HG02763 (cell line): ENCODE measurements around the gene PROS1.
"Not testable (repeated sequence)": the region's sequence is repeated elsewhere in the genome, so short reads cannot be mapped to it uniquely, and the experiment has no call there.

Experiments
- ATAC-seq: cut with Tn5 transposase; IDR thresholded peaks from one replicate; pipeline ENCODE4 v1.9.1; 2021; ENCODE audit warnings: mild to moderate bottlenecking, moderate library complexity; ENCODE audit not compliant: unreplicated experiment

PROS1 gene

DNA sequence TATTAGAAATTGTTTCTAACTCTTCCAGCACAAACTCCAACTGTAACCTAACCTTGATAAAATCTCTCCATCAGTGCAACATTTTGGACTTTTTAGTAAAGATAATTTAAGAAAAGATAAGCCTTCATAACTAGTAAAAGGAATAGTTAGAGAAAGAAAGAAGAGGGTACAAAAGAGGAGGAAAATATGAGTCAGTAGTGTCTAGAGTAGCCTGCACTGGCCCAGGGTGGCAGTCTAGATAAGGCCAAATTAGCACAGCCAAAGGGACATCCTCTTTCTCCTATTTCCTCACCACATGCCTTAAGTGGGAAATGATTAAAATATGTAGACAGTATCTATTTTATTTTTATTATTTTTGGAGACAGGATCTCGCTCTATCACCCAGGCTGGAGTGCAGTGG is 3.7 kb downstream of the PROS1 start:
- ATAC-seq: no peak

DNA sequence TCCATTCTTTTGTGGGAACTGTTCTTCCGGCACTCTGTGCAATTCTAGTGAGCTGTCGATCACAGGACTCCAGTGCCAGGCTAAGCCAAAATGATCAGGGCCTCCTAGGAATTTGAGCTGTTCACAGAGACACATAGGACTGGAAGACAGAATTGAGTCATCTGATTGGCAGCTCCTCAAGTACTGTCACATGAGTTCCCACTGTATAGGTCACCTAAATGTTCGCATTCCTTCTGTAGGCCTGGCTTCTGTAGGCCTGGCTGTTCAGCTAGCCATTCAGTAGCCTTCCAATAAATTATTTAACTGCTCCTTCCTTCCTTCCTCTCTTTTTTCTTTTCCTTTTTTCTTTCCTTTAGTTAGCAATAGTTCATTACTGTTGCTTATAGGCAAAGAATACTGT is 4.3 kb downstream of the PROS1 start:
- ATAC-seq: no peak

DNA sequence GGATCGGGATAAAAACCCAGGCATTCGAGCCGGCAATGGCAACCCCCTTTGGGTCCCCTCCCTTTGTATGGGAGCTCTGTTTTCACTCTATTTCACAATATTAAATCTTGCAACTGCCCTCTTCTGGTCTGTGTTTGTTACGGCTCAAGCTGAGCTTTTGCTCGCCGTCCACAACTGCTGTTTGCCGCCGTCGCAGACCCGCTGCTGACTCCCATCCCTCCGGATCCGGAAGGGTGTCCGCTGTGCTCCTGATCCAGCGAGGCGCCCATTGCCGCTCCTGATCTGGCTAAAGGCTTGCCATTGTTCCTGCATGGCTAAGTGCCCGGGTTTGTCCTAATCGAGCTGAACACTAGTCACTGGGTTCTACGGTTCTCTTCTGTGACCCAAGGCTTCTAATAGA is 8.6 kb downstream of the PROS1 start:
- ATAC-seq: not testable (repeated sequence)

DNA sequence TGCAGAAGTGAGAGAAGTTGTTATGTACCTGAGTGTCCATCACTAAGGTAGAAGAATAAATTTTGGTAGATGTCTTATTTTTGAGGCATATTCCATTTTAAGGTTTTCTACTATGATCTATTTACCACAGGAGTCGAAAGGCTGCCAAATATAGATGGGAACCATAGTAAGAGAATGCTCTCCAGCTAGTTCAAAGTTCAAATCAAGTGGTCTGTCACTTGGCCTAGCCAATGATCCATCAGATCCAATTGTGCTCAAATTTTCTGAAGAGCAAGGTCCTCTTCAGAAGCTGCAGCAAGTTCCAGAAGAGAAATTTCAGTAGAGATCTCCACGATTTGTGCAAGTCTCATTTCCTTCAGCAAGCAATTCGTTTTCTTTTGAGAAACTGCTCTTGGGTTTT is 10.9 kb downstream of the PROS1 start:
- ATAC-seq: no peak

DNA sequence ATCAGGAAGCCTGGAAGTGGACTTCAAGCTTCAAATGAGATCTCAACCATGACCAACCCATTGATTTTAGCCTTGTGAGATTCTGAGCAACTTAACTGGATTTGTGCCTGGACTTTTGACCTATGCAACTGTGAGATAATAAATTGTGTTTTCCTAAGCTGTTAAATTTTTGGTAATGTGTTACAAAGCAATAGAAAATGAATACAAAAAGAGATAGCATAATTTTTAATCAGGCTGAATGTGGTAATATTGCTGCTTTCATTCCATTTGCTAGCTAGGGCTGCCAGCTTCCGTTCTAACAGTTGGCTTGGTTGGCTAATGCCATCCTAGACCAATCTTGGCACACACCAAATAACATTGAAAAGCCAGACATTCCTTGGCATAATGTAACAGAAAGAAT is 12.2 kb downstream of the PROS1 start:
- no peak for ATAC-seq

DNA sequence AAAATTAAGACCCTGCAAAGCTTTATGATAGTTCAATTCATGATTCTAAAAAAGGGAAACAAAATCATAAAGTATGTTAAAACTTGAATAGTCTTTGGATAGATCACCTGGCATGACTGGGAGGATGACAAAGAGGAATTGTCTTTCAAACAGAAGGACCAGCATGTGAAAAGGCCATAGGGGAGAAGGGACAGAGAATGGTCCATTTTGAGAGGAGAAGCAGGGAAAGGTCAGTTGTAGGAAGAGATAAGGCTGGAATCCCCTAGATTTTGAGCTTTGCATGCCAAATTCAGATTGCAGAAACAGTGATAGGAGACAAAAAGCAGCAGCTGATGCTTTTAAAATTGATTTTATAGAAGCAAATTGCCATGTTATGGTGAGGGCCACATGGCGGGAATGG is 12.7 kb downstream of the PROS1 start:
- ATAC-seq: no peak

DNA sequence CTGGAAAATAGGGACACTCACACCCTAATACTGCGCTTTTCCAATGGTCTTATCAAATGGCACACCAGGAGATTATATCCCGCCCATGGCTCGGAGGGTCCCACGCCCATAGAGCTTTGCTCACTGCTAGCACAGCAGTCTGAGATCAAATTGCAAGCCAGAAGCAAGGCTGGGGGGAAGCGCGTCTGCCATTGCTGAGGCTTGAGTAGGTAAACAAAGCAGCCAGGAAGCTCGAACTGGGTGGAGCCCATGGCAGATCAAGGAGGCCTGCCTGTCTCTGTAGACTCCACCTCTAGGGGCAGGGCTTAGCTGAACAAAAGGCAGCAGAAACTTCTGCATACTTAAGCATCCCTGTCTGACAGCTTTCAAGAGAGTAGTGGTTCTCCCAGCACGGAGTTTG is 23.7 kb downstream of the PROS1 start:
- ATAC-seq: not testable (repeated sequence)

DNA sequence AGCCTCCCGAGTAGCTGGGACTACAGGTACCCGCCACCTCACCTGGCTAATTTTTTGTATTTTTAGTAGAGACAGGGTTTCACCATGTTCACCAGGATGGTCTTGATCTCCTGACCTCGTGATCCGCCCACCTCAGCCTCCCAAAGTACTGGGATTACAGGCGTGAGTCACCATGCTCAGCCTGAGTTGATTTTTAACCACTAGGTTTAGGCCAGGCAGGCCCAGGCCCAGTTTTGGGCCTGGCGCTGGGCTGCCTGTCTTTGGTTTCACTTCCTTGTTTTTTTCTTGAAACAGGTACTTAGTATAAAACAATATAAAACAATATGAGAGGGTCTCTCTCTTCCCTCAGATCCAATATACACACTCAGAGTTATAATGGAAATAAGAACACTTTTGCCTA is 36.2 kb downstream of the PROS1 start:
- not testable (repeated sequence) for ATAC-seq

DNA sequence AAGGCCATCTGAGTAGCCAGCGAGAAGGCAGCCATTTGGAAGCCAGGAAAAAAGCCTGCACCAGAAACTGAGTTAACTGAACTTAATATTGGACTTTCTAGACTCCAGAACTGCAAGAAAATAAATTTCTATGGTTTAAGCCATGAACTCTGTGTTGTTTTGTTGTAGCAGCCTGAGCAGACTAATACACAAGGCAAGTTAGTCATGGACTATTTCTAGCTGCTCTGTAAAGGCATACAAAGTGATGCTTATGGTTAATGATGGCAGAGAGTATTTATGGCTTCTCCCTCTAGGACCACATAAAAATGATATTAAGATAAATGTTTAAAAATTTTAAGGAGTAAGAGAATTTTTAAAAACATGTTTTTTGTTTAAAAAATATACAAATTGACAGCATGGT is 37.1 kb downstream of the PROS1 start:
- ATAC-seq: no peak

DNA sequence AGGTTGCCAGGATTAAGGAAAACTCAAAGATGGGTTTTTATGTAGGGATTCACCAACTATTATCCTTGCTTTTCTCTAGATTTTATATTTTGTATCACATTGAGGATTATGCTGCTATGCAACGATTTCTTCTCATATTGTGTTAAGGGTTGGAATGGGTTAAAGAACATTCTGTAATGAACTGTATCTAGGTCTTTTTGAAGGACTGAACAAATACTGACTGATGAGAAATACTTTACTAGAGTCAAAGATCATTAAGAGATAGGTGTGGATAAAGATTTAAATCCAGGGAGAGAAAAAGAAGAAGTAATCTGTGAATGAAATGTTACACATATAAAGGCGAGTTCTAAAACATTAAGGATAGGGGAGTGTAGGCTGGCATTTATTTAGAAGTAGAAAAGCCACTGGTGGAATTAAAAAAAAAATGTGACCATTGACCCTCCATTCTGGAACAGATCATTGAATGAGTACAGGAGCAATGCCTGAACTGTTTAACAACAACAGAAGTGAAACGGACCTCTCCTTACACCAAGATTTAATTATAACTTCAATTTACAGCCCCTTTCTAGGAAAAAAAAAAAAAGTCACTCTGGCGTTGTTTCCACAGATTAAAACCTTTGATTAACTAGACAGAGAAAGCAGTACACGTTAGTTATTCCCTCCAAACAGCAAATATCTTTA is 39.2 kb downstream of the PROS1 start:
- ATAC-seq: no peak

DNA sequence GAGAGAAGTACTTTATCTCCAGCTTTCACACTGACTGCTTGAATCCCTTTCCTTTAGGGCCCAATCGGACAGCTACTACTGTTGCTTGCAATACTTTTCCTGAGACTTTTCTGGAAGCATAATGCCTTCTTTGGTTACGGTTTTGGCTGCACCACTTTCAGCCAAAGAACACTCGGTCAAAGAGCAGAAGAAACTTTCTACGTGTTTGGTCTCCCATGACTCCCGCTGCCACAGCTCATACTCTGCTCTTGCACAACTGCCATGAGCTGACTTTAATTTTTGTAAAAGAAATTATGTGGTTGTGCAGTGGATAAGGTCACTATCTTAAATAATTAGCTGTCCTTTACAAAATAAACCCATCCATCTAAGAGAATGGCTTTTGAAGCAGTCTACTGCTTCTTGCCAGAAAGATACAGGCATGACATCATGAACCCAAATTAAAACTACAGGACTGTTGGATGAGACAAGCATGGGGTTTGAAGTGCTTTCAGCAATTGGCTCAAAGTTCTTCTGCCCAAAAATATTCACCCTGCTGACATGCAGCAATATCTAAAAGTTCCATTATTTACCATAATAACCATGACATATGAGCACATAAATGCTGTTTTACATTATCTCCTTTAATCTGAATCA is 42.0 kb downstream of the PROS1 start:
- no peak for ATAC-seq

DNA sequence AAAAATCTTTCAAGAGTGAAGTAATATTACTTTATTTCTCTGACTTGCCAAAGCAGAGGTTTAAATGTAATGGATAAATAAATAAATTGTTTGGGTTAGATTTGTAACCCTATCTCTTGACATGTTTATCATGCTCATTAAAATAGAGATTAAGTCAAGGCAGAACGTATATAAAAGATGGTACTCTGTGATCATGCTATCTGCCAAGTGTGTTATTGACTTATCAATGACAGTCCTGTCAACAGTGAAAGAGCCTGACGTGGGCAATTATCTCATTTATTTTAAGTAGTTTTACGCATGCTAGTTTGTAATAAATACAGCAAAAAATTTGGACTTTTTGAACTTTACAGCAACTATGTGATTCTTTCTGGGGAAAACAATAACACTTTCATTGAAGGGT is 43.7 kb downstream of the PROS1 start:
- ATAC-seq: no peak

DNA sequence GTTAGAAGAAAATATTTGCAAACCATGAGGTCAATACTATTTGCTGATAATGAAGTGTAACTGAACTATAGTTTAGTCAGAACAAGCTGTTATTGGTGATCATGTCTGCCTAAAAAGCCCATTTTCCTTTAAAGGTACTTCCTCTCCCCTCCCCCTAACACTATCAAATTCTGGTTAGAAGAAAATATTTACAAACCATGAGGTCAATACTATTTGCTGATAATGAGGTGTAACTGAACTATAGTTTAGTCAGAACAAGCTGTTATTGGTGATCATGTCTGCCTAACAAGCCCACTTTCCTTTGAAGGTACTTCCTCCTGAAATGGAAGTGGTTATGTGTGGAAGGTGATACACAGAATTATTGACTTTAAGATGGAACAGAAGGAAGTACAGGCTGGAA is 46.9 kb downstream of the PROS1 start:
- ATAC-seq: no peak

DNA sequence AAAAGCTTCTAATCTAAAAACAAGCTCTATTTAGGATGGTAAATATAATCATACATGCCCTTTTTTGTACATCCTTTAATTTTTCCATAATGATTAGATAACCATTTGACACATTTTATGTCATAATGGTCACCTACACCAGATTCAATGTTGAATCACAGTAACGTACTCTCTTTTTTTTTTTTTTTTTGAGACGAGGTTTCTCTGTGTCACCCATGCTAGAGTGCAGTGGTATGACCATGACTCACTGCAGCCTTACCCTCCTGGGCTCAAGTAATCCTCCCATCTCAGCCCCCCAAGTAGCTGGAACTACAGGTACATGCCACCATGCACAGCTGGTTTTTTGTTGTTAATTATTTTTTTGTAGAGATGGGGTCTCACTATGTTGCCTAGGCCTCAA is 49.2 kb downstream of the PROS1 start:
- ATAC-seq: no peak

DNA sequence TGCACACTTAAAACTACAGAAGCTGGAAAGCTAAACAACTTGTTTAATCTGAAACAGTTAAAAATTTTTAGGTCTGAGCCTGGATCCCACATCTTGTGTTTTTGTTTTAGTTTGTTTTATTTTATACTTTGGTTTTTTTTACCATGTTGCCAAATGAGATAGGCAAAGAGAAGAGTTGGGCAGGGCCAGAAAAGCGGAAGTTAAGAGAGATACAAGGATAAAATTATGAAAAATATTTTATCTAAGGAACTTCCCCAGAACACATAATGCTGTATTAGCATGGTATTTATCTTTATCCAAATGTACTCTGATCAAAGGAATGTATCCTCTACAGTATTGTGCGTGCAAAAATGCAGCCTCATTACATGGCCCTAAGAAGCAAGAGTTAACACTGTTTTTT is 50.7 kb downstream of the PROS1 start:
- no peak for ATAC-seq

DNA sequence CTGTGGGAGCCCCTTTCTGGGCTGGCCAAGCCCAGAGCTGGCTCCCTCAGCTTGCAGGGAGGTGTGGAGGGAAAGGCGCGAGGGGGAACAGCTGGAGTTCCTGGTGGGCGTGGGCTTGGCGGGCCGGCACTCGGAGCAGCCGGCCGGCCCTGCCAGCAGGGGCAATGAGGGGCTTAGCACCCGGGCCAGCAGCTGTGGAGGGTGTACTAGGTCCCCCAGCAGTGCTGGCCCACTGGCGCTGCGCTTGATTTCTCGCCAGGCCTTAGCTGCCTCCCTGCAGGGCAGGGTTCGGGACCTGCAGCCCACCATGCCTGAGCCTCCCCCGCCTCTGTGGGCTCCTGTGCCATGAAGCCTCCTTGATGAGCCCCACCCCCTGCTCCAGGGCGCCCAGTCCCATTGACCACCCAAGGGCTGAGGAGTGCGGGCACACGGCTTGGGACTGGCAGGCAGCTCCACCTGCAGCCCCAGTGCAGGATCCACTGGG is 56.1 kb downstream of the PROS1 start:
- ATAC-seq: not testable (repeated sequence)

DNA sequence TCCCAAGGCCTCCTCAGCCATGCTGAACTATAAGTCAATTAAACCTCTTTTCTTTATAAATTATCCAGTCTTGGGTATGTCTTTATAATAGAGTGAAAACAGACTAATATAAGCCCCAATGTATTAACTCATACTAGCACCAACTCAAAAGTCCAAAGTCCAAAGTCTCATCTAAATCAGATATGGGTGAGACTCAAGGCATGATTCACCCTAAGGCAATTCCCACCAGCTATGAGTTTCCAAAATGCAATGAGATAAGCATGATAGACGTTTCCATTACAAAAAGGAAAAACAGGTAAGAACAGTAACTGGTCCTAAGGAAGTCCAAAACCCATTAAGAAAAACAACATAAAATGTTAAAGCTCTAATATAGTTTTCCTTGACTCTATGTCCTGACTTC is 60.1 kb downstream of the PROS1 start:
- ATAC-seq: not testable (repeated sequence)

DNA sequence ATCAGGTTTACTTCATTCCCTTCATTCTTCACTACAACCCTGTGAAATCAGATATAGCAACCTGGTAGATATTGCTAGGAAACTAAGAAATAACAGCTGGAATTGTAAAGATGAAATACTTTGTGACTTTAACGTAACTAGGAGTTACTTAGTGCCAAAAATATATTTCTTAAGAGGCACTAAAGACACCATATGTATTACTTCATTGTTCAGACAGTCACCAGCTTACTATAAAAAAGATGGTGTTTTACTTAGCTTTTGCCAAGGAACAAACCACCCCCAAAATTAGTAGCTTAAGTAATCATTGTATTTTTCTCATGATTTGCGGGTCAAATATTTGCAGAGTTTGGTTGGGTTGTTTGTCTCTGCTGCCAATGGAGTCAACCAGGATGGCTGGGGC is 62.5 kb downstream of the PROS1 start:
- ATAC-seq: no peak

DNA sequence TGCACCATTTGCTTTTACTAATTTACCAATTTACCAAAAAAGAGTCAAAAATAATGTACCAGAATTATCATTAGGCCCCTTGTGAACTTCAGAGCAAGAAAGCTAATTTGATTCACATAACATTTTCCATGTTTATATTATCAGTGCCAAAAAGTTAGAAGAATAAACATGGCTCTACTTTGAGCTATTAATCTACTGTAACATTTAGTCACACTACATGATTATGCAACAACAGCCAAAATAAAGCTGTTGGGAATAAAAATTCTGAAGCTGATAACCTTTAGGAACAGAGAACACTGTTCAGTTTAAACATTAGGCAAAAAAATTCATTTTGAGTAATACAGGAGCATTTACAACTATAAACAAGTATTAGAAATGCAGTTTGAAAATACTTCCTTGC is 63.6 kb downstream of the PROS1 start:
- ATAC-seq: no peak

DNA sequence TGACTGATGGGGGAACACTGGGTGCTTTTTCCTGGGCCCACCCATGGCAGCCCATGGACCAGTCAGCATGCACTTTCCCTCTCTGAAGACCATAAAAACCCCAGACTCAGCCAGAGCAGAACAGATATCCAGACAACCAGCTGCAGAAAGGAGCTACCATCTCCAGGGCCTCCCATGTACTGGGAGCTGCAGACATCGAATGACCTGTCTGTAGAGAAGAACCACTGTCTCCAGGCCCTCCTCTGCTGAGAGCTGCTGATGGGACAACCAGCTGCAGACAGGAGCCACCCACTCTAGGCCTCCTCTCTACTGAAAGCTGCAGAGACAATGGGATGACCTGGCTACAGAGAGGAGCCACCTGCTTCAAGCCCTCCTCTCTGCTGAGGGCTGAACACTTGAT is 66.6 kb downstream of the PROS1 start:
- ATAC-seq: no peak

DNA sequence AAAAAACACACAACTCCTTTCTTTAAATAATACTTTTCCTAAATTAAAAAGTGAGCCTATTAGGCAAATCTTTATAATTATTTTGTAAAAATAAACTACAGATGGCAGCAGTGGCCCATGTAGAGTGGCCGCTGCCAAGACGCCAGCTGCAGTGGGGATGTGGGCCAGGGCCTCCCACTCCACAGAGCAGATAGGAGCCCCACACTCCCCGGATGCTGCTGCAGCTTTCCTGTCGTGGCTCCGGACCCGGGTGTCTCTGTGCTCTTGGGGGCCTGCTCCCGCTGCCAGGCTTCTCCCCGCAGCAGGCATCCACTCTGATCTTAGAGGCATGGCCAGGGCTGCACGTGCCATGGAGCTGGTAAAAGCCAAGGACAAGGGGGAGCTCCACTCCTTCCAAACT is 67.5 kb downstream of the PROS1 start:
- ATAC-seq: no peak

DNA sequence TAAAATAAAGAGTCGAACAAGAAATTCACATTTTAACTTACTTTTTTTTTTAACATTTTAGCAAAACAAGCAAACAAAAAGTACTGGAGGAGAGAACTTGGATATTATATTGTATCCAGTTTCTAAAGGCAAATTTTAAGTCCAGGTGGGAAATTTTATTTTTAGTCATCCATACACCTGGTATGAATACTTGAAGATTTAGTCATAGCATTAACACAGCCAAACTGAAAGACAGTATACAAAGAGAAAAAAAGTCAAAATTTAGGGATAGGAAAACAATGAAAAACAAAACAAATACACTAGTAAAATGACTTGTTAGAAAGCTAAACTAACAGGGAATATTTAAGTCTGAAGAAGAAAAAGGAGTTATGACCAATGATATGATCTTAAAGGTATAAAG is 69.1 kb downstream of the PROS1 start:
- no peak for ATAC-seq
